Measurements from ENCODE around the gene LSAMP.

LSAMP gene

GRCh38 chr3:116160594-116160993 is 284.7 kb downstream of the LSAMP start:
- no peak for DNase-seq

DNA sequence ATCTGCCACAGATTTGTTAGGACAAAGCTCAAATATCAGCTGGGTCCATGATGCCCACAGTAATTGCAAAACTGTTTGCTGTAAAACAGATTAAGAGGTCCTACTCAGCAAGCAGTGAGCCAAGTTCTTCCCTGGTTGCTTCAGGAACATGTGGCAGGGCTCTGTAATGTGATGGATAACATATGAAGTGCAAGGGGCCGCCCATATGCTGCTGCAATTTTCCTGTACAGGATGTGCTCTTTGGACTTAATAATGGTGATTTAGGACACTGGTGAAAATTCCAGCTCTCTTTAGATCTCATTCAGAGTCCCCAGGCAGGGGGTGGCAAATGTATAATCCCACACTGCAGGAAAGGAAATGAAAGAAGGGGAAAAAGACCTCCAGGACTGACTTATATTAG is 289.4 kb downstream of the LSAMP start:
- peak; percentile 21 for DNase-seq

GRCh38 chr3:116154389-116154788 is 290.9 kb downstream of the LSAMP start:
- DNase-seq: no peak

DNA sequence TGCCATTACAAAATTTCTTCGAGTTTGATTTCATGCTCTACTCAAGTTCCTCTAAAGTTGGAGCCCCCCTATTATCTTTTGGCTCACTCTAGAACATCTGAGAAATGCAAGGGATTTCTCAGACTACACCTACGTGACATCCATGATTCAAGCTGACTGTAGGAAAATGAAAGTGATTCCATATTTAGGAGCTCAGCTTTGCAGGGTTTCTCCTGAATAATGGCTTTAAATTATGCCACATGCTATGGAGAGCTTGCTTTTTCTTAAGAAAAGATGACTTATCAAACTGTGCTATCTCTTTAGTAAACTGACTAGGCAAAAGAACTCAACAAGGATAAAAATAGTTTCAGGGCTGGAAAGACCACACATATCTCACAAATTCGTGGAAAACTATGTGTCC is 292.1 kb downstream of the LSAMP start:
- DNase-seq: peak; percentile 19

GRCh38 chr3:116150655-116151167 is 294.6 kb downstream of the LSAMP start:
- no peak for DNase-seq

DNA sequence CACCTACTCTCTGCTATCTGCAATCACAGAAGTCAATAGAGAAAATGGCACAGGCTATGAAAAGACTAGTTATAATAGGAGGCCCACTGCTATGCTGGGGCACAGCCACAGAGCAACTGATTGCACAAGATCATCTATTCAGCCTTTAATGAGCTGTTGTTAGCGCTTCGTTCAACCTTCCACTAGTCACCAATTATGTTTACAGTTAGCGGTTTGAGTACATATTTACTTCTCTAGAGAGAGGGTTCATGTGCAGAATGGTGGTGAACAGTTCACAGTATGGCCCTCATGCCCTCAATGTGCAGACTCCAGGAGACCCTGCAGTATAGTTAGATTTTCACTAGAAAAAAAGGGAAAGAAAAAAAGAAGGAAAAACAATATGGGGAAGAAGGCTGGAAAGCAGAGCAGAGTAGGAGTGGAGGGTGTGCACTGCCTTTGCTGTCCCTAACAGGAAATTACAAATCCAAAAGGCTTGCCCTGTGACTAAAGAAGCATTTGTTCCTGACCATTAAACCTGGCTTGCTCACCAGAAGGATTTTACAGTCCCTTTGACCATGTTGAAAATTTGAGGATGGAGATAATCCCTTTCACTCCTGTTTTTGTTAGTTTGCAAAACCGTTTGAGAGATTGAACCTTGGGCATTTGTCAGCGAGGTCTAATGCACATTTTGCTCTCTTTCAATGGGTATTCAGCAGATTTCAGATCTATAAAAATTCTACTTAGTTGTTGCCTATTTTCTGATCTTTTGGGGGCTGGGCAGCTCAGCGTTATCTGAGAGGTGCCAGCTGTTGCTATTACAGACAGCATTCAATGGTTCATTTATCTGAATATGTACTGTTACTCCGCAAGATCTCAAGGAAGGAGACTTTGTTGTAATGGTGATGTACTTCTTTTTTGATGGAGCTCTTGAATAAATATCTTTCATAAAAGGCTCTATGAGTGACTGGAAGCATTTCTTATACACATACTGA is 296.1 kb downstream of the LSAMP start:
- peak; percentile 15 for DNase-seq

- no peak for DNase-seq
Measured at GRCh38 chr3:116145613-116146012, 299.7 kb downstream of the LSAMP start.

- DNase-seq: no peak
Measured at GRCh38 chr3:116141724-116142123, 303.6 kb downstream of the LSAMP start.

- DNase-seq: peak; percentile 40
Measured at GRCh38 chr3:116140100-116140689, 305.1 kb downstream of the LSAMP start.

DNA sequence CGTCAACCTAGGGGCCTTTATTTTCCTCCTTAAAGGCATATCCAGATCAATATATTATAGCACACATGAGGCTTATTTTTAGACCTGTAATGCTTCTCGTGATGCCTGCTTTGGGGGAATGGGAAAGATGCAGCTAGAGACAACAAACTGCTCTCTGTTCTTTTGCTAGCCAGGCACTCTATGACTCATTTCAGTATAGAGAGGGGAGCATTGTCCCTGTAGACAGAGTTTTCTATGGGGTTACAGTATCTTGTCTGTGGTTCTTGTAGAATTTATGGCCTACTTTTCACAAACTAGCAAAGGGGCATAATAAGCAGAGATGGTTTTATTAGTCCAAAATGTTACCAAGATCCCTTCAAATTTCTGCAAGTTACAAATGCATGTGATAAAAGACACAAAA is 305.6 kb downstream of the LSAMP start:
- DNase-seq: no peak

DNA sequence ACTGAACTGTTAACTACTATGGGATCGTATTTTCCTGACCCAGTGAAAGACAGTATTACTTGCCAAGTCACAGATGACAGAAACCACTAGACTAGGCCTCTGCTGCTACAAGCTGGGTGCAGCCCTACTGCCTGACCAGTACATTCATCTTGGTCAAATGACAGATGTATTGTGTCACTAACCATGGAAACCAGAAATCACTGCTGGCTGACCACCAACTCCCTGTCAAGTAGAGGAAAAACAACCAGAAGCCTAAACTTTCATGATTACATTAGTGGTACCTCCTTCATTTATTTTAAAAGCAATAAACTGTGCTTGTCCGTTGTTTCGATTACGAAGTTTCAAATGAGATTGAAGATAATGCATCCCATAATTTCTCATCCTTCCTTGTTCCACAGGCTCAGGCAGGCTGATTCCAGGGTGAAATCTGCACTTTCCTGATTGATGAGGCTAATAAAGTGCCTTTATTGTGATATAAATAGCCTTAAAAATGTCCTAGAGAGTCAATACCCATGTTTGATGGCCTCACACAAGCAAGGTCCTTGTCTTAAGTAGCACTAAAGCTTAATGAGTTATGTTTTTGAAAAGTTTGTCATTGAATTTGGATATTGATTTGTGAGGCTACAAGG is 309.7 kb downstream of the LSAMP start:
- peak; percentile 67 for DNase-seq

DNA sequence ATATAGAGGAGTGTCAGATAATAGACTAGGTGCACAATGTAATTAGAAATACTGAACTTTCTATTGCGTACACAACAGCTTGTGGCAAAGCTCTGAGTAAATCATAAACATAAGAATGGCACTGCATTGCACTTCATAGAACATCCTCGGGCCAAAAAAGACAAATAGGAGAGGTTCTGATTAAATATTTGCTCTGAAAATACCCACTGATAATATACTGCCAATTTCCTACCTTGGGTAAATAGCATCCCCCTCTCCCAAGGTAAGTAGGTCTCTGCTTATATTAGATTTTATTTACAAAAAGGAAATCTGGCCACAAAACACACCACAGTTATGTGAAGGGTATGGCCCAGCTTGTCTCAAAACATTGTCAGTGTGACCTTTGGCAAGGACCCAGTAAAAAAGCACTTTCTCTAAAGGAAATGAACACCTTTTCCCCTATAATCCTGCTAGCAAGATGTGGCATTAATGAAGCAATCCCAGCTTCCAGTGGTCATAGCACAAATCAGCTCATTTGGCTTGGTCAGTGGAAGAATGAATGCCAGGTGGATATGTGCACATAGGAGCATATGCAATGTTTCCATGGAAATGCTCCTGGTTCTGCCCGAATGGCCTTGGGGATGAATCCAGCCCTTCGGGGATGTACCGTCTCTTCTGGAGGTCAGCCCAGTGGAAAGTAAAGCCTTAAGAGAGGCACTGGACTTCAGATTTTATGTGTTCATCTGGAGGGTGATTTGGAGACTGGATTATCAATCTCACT is 315.9 kb downstream of the LSAMP start:
- no peak for DNase-seq

DNA sequence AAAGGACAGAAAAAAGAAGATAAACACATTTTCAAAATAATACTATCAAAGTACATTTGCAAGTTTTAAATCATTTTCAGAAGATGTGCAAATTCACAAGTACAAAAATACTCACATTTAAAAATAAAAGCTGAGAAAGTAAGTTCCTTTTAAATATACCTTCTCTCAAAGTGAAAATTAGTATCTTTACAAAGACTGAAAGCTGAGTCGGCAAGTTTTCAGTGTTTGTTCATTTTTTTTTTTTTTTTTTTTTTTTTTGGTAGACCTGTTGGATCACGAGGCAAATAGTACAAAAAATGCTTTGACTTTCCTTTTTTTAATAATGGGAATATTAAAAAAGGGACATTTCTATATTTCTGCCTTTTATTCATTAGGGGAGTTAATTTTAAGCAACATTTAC is 317.8 kb downstream of the LSAMP start:
- DNase-seq: no peak

DNA sequence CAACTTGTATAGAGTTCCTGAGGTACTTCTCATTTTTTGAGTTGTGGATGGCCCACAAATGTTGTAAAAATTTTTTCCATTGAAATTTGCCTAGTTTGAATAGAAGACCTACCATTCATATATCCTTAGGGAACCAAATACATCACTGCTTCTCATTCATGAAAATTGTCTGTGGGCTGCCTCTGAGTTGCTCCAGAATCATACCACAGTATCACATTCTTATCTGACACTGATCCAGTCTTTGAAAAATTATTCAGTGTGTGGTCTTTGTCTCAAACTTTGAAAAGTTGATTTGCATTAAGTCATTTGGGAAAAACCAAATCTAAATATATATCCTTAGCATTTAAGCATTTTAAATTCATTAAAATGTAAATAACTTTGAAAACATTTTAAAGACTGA is 321.1 kb downstream of the LSAMP start:
- DNase-seq: no peak

- no peak for DNase-seq
Measured at GRCh38 chr3:116118475-116119169, 326.7 kb downstream of the LSAMP start.

GRCh38 chr3:116114586-116114985 is 330.7 kb downstream of the LSAMP start:
- DNase-seq: peak; percentile 13

DNA sequence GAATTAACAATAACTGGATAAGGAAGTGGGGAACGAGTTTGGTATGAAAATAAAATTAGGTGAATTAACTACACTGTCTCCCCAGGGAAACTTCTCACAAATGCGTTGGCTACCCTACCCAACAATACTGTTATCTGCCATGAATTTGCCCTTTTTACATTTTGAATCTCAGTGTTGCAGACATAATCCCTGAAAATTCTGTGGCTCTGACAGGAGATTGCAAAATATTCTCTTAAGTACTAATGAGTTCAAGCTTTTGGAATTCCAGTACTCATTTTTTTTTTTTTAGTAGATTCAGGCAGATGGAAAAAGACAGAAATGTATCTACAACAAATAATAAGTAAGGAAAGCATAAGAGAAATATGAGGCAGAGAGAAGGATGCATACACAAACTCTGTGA is 332.6 kb downstream of the LSAMP start:
- DNase-seq: peak; percentile 65

DNA sequence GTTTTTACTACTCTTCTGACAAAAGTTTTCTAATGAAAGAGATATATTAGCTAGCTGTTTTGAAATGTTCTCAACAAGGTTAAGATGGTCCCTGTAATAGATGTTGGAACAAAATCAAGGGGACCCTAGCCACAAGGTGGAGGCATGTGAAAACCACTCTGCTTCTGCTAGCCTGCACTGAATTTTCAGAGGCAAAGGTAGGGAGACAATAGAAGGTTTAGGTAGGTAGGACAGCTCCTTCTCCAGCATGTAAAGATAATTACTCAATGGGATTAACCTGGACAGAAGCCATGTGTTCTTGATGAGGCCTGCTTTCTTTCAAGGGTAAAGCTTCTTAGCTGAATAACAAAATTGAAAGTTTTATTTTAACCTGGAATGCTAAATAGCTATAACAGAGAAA is 333.5 kb downstream of the LSAMP start:
- DNase-seq: no peak

DNA sequence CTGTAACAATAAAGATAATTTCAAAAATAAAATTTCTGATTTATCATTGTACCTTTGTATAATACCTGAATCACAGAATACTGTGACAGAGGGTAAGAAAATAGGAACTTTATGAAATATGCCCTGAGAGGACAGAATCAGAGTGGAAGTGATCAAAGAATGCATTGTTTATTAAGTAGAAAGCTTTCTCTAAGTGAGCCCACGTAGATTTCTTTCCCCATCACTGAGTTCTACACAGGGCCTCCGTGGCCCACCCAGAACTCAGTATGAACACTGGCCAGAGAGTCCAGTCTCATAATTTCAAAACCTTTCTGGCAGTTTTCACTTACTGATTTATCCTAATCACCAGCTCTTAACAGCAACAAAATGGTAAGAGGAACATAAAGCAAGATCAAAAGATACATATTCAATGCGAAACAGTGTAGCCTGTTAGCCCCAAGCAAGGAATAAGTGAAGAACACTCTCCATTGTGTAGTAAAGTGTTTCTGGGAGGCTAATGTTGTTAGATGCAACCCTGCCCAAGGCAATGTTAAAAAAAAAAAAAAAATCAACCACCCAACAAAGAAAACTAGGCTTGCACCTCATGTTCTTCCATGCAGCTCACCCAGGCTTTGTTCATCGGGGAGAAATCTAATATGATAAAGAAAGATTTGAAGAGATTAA is 341.3 kb downstream of the LSAMP start:
- no peak for DNase-seq

DNA sequence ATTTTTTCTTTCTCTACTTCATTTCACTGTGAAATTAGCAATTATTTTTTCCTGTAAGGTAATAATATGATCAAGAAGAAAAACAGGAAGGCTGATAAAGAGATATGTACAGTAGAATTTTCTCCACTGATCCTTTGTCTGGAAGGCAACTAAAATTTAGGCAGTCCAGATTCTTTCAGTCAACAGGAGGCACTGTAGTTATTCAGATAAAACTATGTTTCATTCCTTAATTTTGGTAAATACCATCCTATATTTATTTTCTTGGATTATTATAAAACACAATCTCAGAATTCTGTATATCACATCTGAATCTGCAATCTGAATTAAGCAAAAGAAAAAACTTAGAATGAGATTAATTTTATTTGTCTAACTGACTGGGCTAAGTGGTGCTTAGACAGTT is 343.2 kb downstream of the LSAMP start:
- no peak for DNase-seq

DNA sequence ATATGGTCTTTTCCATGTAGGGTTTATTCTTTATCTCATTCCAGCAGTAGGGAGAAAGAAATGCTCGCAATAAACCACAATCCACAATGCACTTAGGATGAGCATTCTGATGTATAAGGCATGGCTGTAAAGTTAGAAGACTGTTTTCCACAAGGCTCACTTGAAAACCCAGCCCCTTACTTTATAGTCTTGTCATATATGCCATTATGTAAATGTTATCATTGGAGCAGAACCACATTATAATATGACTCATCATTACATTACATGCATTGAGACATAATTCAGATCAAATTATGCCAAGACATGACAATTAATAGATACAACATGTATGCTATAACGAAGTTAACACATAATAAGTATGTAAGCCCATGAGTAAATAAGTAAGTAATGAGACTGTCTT is 348.1 kb downstream of the LSAMP start:
- peak; percentile 32 for DNase-seq

DNA sequence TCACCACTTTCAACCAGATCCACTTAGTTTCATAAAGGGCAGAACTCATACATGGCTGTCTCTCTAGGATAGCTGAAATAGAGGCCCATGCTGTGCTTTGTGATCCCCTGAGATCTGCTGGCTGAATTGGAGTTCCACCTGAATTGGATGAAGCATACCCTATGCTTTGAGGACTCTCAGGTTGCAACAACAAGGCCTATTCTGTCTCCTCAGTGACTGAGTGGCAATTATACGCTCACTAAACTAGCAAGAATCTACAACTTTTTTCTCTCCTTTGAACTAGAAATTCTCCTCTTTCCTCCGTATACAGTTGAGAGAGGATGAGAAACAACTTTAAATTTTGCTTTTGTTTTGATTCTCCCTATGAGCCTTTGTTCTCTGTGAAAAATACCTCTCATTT is 348.7 kb downstream of the LSAMP start:
- no peak for DNase-seq
